HCT116 (cell line): ENCODE data around the gene CREBRF. TPM values are rescaled to one million over a fixed set of nuclear protein-coding genes. Genes with fewer than 3 reads are reported as not detected.
"Not testable (repeated sequence)": the region's sequence is repeated elsewhere in the genome, so short reads cannot be mapped to it uniquely, and the experiment has no call there.

Source experiments
- ATAC-seq: fragments of 200-7000 bp; cut with Tn5 transposase; 2 replicates; pipeline ENCODE4 v1.9.1; 2020; ENCODE audit warnings: mild to moderate bottlenecking, moderate library complexity
- BruUV-seq: library from RNA; stranded (reverse); fragments of 400-500 nt; replicated peaks from 2 replicates; lab custom pipeline; 2021; lab: Mats Ljungman, UMichigan
- CTCF ChIA-PET: fragments of 300-600 bp; sonication (Branson Sonifier 250); formaldehyde crosslinking; loops from one replicate; lab custom pipeline; 2021; ENCODE audit warnings: antibody characterized with exemption; lab: Charles Lee
- POLR2A ChIA-PET: fragments of 300-600, 350-600 bp; sonication (Branson Sonifier 250); formaldehyde crosslinking; loops from one replicate; lab custom pipeline; 2021; ENCODE audit warnings: antibody characterized with exemption; lab: Charles Lee
- RAD21 ChIA-PET, 2 experiments: fragments of 300-600 bp; sonication (Branson Sonifier 250); formaldehyde crosslinking; loops; one replicate each; lab custom pipeline; 2023; ENCODE audit warnings: low total read pairs in 2 of 2; ENCODE audit not compliant: uncharacterized antibody in 2 of 2, unreplicated experiment in 2 of 2, low non-redundant PET in 1 of 2; lab: Charles Lee
- DNase-seq: peaks from one replicate; pipeline ENCODE4 v3.0.0-alpha.2; 2010; ENCODE audit warnings: low read depth, low spot score
- H2AFZ ChIP-seq: fragments of 200-600 bp; shearing (Covaris generic), sonication (generic); 2 replicates; pipeline ENCODE4 v1.6.1; 2017; ENCODE audit warnings: low read depth, mixed run types, mixed read lengths, antibody characterized with exemption, low read length; ENCODE audit not compliant: poor library complexity, severe bottlenecking
- H3K27ac ChIP-seq: 2 replicates; pipeline ENCODE4 v1.5.1; 2012; ENCODE audit warnings: low read depth, low read length
- H3K27me3 ChIP-seq: fragments of 200-600 bp; sonication (generic); 2 replicates; pipeline ENCODE4 v1.6.1; 2016; ENCODE audit warnings: mixed run types, low read length, mixed read lengths; ENCODE audit not compliant: insufficient read depth
- H3K36me3 ChIP-seq, 2 experiments: fragments of 200-500 bp in 1 of 2; fragments of 200-600 bp in 1 of 2; sonication (Bioruptor generic) in 1 of 2; sonication (generic) in 1 of 2; 2 replicates each; pipeline versions ENCODE4 v1.5.1 to v1.6.1; 2014 to 2016; ENCODE audit warnings: low read length in 2 of 2, inconsistent platforms in 1 of 2, mixed read lengths in 1 of 2, mixed run types in 1 of 2; ENCODE audit not compliant: insufficient read depth in 2 of 2, control insufficient read depth in 1 of 2
- H3K4me1 ChIP-seq, 2 experiments: fragments of 200-600 bp in 1 of 2; sonication (generic) in 1 of 2; 2 replicates each; pipeline versions ENCODE4 v1.5.1 to v1.6.1; 2012 to 2017; ENCODE audit warnings: low read length in 2 of 2, inconsistent platforms in 1 of 2, mild to moderate bottlenecking in 1 of 2, mixed read lengths in 1 of 2, mixed run types in 1 of 2, moderate library complexity in 1 of 2; ENCODE audit not compliant: insufficient read depth in 2 of 2, control insufficient read depth in 1 of 2
- H3K4me2 ChIP-seq: fragments of 200-600 bp; sonication (generic); 2 replicates; pipeline ENCODE4 v1.6.1; 2017; ENCODE audit warnings: mixed run types, low read length, mixed read lengths
- H3K4me3 ChIP-seq, 2 experiments: fragments of 200-600 bp in 1 of 2; sonication (generic) in 1 of 2; replicated peaks in 1 of 2; 2 replicates each; pipeline ENCODE4 v1.5.1; 2011 to 2016; ENCODE audit warnings: low read length in 2 of 2, control low read depth in 1 of 2, low read depth in 1 of 2, mild to moderate bottlenecking in 1 of 2, mixed read lengths in 1 of 2, mixed run types in 1 of 2
- H3K79me2 ChIP-seq: fragments of 200-600 bp; sonication (generic); 2 replicates; pipeline ENCODE4 v1.6.1; 2017; ENCODE audit warnings: mild to moderate bottlenecking, mixed run types, low read length, moderate library complexity, mixed read lengths; ENCODE audit not compliant: insufficient read depth
- H3K9ac ChIP-seq: fragments of 200-600 bp; sonication (generic); 2 replicates; pipeline ENCODE4 v1.6.1; 2016; ENCODE audit warnings: low read length, mixed read lengths
- H3K9me2 ChIP-seq: fragments of 200-600 bp; sonication (generic), shearing (Covaris generic); 2 replicates; pipeline ENCODE4 v1.6.1; 2017; ENCODE audit warnings: mixed run types, mild to moderate bottlenecking, moderate library complexity; ENCODE audit not compliant: insufficient read depth
- H3K9me3 ChIP-seq, 2 experiments: fragments of 200-500 bp in 1 of 2; fragments of 200-600 bp in 1 of 2; sonication (Bioruptor generic) in 1 of 2; sonication (generic) in 1 of 2; 2 replicates each; pipeline ENCODE4 v1.6.1; 2014 to 2017; ENCODE audit warnings: low read length in 2 of 2, mixed read lengths in 2 of 2, inconsistent platforms in 1 of 2, low read depth in 1 of 2, mild to moderate bottlenecking in 1 of 2, mixed run types in 1 of 2, moderate library complexity in 1 of 2; ENCODE audit not compliant: control insufficient read depth in 1 of 2, insufficient read depth in 1 of 2
- H4K20me1 ChIP-seq: fragments of 200-600 bp; sonication (generic), shearing (Covaris generic); 2 replicates; pipeline ENCODE4 v1.6.1; 2017; ENCODE audit warnings: mixed run types, mild to moderate bottlenecking, moderate library complexity; ENCODE audit not compliant: insufficient read depth
- CBX3 ChIP-seq: IDR thresholded peaks from 2 replicates; pipeline ENCODE4 v1.6.1; 2012; ENCODE audit warnings: low read depth
- EGR1 ChIP-seq: IDR thresholded peaks from 2 replicates; pipeline ENCODE4 v1.6.1; 2012; ENCODE audit warnings: low read depth
- ELF1 ChIP-seq: IDR thresholded peaks from 2 replicates; pipeline ENCODE4 v1.6.1; 2012; ENCODE audit warnings: low read depth, borderline replicate concordance
- JUND ChIP-seq: IDR thresholded peaks from 2 replicates; pipeline ENCODE4 v1.6.1; 2012
- MAX ChIP-seq: IDR thresholded peaks from 2 replicates; pipeline ENCODE4 v1.6.1; 2012
- REST ChIP-seq: IDR thresholded peaks from 2 replicates; pipeline ENCODE4 v1.6.1; 2012; ENCODE audit warnings: low read depth
- SIN3A ChIP-seq: IDR thresholded peaks from 2 replicates; pipeline ENCODE4 v1.6.1; 2012; ENCODE audit warnings: low read depth
- SP1 ChIP-seq: IDR thresholded peaks from 2 replicates; pipeline ENCODE4 v1.6.1; 2012; ENCODE audit warnings: low read depth
- SRF ChIP-seq: IDR thresholded peaks from 2 replicates; pipeline ENCODE4 v1.6.1; 2012; ENCODE audit warnings: low read depth
- ZFX ChIP-seq: fragments of 450-650 bp; IDR thresholded peaks from 2 replicates; pipeline ENCODE4 v1.6.1; 2017
- ZNF274 ChIP-seq: fragments of 200-500 bp; sonication (Bioruptor generic); IDR thresholded peaks from 2 replicates; pipeline ENCODE4 v1.6.1; 2014; ENCODE audit warnings: mild to moderate bottlenecking, low read depth, low read length, inconsistent platforms
- intact Hi-C: fragments of 100-400 bp; cut with micrococcal nuclease; formaldehyde crosslinking; loops from 2 replicates; pipeline ENCODE4 v1.10.0; 2022
- total RNA-seq: library from RNA; stranded (reverse); gene quantifications from one replicate; pipeline ENCODE4 v1.2.1, GENCODE V29; 2021; ENCODE audit not compliant: unreplicated experiment
- TF ChIP-seq, protein P1 (sequence below), 3 experiments: fragments of 200-600 bp in 1 of 3; sonication (generic) in 1 of 3; IDR thresholded peaks in 2 of 3; conservative IDR thresholded peaks in 1 of 3; 2 replicates each; pipeline ENCODE4 v1.5.1; 2012 to 2017; ENCODE audit warnings: low read depth in 2 of 3, low read length in 2 of 3, antibody characterized with exemption in 1 of 3, borderline replicate concordance in 1 of 3, control low read depth in 1 of 3, mild to moderate bottlenecking in 1 of 3, mixed read lengths in 1 of 3, mixed run types in 1 of 3, moderate library complexity in 1 of 3; ENCODE audit not compliant: insufficient read depth in 1 of 3

CREBRF gene
- total RNA-seq, 1 experiment from 2014 or later: 7.7 TPM

GRCh38 chr5:173047096-173047837 is 8.9 kb upstream of the CREBRF start:
- H3K4me2 ChIP-seq, POLR2A ChIA-PET, ATAC-seq, DNase-seq, H3K27me3 ChIP-seq, intact Hi-C loops, BruUV-seq, H3K4me3 ChIP-seq, H2AFZ ChIP-seq, H3K9ac ChIP-seq, H3K36me3 ChIP-seq, H3K4me1 ChIP-seq, RAD21 ChIA-PET, H3K79me2 ChIP-seq, CTCF ChIA-PET, H3K9me2 ChIP-seq, H3K27ac ChIP-seq, H4K20me1 ChIP-seq, H3K9me3 ChIP-seq: not testable (repeated sequence)

- H3K4me3 ChIP-seq: no peak overlapping the region
- no peaks in the 10 kb centered on the region for H3K79me2 ChIP-seq
- H3K4me1 ChIP-seq: no peaks in the 10 kb centered on the region
- no peaks in the 10 kb centered on the region for H3K36me3 ChIP-seq
- no peak overlapping the region for H2AFZ ChIP-seq
- ChIA-PET POLR2A (no interaction called here), RAD21 (no interaction called here), CTCF (no interaction called here)
- intact Hi-C loops: no loop called here
- H3K9ac ChIP-seq: no peak overlapping the region
- no peaks in the 10 kb centered on the region for H3K27me3 ChIP-seq
- no peak overlapping the region for H3K27ac ChIP-seq
- no peak overlapping the region for H3K4me2 ChIP-seq
- H3K9me3 ChIP-seq: no peaks in the 10 kb centered on the region
- no peaks in the 10 kb centered on the region for H3K9me2 ChIP-seq
- ATAC-seq (no peak), DNase-seq (no peak)
- TF ChIP-seq ELF1: no peak
- TF ChIP-seq SRF: no peak
- TF ChIP-seq ZFX: no peak
- TF ChIP-seq SIN3A: no peak
- no peak for TF ChIP-seq ZNF274
- no peak for TF ChIP-seq REST
- no peak for TF ChIP-seq CBX3
- no peak for TF ChIP-seq MAX
- no peak for TF ChIP-seq EGR1
- TF ChIP-seq, protein P1, sequence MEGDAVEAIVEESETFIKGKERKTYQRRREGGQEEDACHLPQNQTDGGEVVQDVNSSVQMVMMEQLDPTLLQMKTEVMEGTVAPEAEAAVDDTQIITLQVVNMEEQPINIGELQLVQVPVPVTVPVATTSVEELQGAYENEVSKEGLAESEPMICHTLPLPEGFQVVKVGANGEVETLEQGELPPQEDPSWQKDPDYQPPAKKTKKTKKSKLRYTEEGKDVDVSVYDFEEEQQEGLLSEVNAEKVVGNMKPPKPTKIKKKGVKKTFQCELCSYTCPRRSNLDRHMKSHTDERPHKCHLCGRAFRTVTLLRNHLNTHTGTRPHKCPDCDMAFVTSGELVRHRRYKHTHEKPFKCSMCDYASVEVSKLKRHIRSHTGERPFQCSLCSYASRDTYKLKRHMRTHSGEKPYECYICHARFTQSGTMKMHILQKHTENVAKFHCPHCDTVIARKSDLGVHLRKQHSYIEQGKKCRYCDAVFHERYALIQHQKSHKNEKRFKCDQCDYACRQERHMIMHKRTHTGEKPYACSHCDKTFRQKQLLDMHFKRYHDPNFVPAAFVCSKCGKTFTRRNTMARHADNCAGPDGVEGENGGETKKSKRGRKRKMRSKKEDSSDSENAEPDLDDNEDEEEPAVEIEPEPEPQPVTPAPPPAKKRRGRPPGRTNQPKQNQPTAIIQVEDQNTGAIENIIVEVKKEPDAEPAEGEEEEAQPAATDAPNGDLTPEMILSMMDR (IDR thresholded peaks at IDR 0.05 in 2 of 3, conservative IDR thresholded peaks at IDR 0.05 in 1 of 3; ENCODE audit: borderline replicate concordance in 1 of 3, insufficient read depth in 1 of 3, low read depth in 2 of 3, low read length in 2 of 3): no peak
- TF ChIP-seq SP1: no peak
- no peak for TF ChIP-seq JUND
- BruUV-seq: no TSS peak
- no peaks in the 10 kb centered on the region for H4K20me1 ChIP-seq
Measured at GRCh38 chr5:173047838-173048105, 8.4 kb upstream of the CREBRF start.
